Measurements from ENCODE around the gene HOTAIR. TPM values are rescaled to one million over a fixed set of nuclear protein-coding genes. Genes with fewer than 3 reads are reported as not detected.

Gene HOTAIR
- total RNA-seq, 1 experiment from 2014 or later = 7.9 TPM

- no peaks in the 10 kb centered on the region for H3K36me3 ChIP-seq (ENCODE audit: low read depth)
- H3K4me1 ChIP-seq (replicated peaks; ENCODE audit: insufficient read depth) = no peaks in the 10 kb centered on the region; the same call in 1 of the 2 replicates
- no TSS peak for BruUV-seq (replicated peaks)
- H3K4me3 ChIP-seq = no peak overlapping the region
- DNase-seq = no peak
- CTCF ChIA-PET = interaction anchor here (0.6 kb wide), 1 partner anchor 264 kb away, joined by 6 read pairs; the partner anchor contains the start of gene CISTR
- no peaks in the 10 kb centered on the region for H4K20me1 ChIP-seq (ENCODE audit: insufficient read depth)
- H2AFZ ChIP-seq = no peak overlapping the region
- POLR2A ChIA-PET (ENCODE audit: unreplicated experiment) = interaction anchor here (0.6 kb wide), 1 partner anchor 265 kb away, joined by 5 read pairs; the partner anchor contains the start of gene HNRNPA1
- no peaks in the 10 kb centered on the region for H3K27me3 ChIP-seq (ENCODE audit: insufficient read depth, low read depth)
- no peaks in the 10 kb centered on the region for H3K9me3 ChIP-seq (ENCODE audit: insufficient read depth, low read depth)
- H3K27ac ChIP-seq = no peak overlapping the region
- intact Hi-C loops (cut with micrococcal nuclease; ENCODE audit: unreplicated experiment) = no loop called here
- no peak for TF ChIP-seq EZH2 (IDR thresholded peaks at IDR 0.05; ENCODE audit: low read depth)
- TF ChIP-seq, protein P1, sequence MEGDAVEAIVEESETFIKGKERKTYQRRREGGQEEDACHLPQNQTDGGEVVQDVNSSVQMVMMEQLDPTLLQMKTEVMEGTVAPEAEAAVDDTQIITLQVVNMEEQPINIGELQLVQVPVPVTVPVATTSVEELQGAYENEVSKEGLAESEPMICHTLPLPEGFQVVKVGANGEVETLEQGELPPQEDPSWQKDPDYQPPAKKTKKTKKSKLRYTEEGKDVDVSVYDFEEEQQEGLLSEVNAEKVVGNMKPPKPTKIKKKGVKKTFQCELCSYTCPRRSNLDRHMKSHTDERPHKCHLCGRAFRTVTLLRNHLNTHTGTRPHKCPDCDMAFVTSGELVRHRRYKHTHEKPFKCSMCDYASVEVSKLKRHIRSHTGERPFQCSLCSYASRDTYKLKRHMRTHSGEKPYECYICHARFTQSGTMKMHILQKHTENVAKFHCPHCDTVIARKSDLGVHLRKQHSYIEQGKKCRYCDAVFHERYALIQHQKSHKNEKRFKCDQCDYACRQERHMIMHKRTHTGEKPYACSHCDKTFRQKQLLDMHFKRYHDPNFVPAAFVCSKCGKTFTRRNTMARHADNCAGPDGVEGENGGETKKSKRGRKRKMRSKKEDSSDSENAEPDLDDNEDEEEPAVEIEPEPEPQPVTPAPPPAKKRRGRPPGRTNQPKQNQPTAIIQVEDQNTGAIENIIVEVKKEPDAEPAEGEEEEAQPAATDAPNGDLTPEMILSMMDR (conservative IDR thresholded peaks at IDR 0.05) = no peak
- no peaks in the 10 kb centered on the region for H3F3A ChIP-seq (ENCODE audit: insufficient read depth, low read depth)
- no peaks in the 10 kb centered on the region for H3K9me2 ChIP-seq (ENCODE audit: insufficient read depth)
- H3K79me2 ChIP-seq (ENCODE audit: low read depth) = no peaks in the 10 kb centered on the region
- no peak overlapping the region for H3K4me2 ChIP-seq
Observed at GRCh38 chr12:54015018-54015931, 40.5 kb upstream of the HOTAIR start.

GRCh38 chr12:54014377-54015017 is 39.7 kb upstream of the HOTAIR start:
- BruUV-seq (replicated peaks) = no TSS peak
- no peaks in the 10 kb centered on the region for H3F3A ChIP-seq (ENCODE audit: insufficient read depth, low read depth)
- no peaks in the 10 kb centered on the region; the same call in 1 of the 2 replicates for H3K4me1 ChIP-seq (replicated peaks; ENCODE audit: insufficient read depth)
- H3K79me2 ChIP-seq (ENCODE audit: low read depth) = no peaks in the 10 kb centered on the region
- no peak overlapping the region for H3K27ac ChIP-seq
- ChIA-PET CTCF (no interaction called here), POLR2A (ENCODE audit: unreplicated experiment) (no interaction called here)
- H3K9me3 ChIP-seq (ENCODE audit: insufficient read depth, low read depth) = no peaks in the 10 kb centered on the region
- no peak for DNase-seq
- no peak overlapping the region for H3K4me3 ChIP-seq
- H3K36me3 ChIP-seq (ENCODE audit: low read depth) = no peaks in the 10 kb centered on the region
- intact Hi-C loops (cut with micrococcal nuclease; ENCODE audit: unreplicated experiment) = no loop called here
- H3K27me3 ChIP-seq (ENCODE audit: insufficient read depth, low read depth) = no peaks in the 10 kb centered on the region
- no peak overlapping the region for H3K4me2 ChIP-seq
- TF ChIP-seq EZH2 (IDR thresholded peaks at IDR 0.05; ENCODE audit: low read depth) = no peak
- TF ChIP-seq, protein P1 (conservative IDR thresholded peaks at IDR 0.05) = no peak
- H3K9me2 ChIP-seq (ENCODE audit: insufficient read depth) = no peaks in the 10 kb centered on the region
- no peaks in the 10 kb centered on the region for H4K20me1 ChIP-seq (ENCODE audit: insufficient read depth)
- no peak overlapping the region for H2AFZ ChIP-seq

- Histone ChIP-seq H3K4me3 (no peak overlapping the region), H3K27me3 (ENCODE audit: insufficient read depth, low read depth) (no peaks in the 10 kb centered on the region), H3K36me3 (ENCODE audit: low read depth) (no peaks in the 10 kb centered on the region), H3K9me2 (ENCODE audit: insufficient read depth) (no peaks in the 10 kb centered on the region), H3K9me3 (ENCODE audit: insufficient read depth, low read depth) (no peaks in the 10 kb centered on the region), H3F3A (ENCODE audit: insufficient read depth, low read depth) (no peaks in the 10 kb centered on the region), H3K27ac (no peak overlapping the region), H3K79me2 (ENCODE audit: low read depth) (no peaks in the 10 kb centered on the region), H3K4me2 (no peak overlapping the region), H2AFZ (no peak overlapping the region), H3K4me1 (replicated peaks; ENCODE audit: insufficient read depth) (no peaks in the 10 kb centered on the region; the same call in 1 of the 2 replicates), H4K20me1 (ENCODE audit: insufficient read depth) (no peaks in the 10 kb centered on the region)
- no TSS peak for BruUV-seq (replicated peaks)
- TF ChIP-seq, protein P1 (conservative IDR thresholded peaks at IDR 0.05) = no peak
- TF ChIP-seq EZH2 (IDR thresholded peaks at IDR 0.05; ENCODE audit: low read depth) = no peak
- no peak for DNase-seq
- POLR2A ChIA-PET (ENCODE audit: unreplicated experiment) = no interaction called here
- CTCF ChIA-PET = no interaction called here
- intact Hi-C loops (cut with micrococcal nuclease; ENCODE audit: unreplicated experiment) = no loop called here
Observed at GRCh38 chr12:54012631-54013409, 38.1 kb upstream of the HOTAIR start.

All from PC-9 (cell line).